SK-N-SH (cell line): ENCODE data around the gene CSKMT. TPM values are rescaled to one million over a fixed set of nuclear protein-coding genes. Genes with fewer than 3 reads are reported as not detected.
A peak's percentile ranks its signal among the peaks of the same experiment; 100 is the strongest.
"Not testable (repeated sequence)": the region's sequence is repeated elsewhere in the genome, so short reads cannot be mapped to it uniquely, and the experiment has no call there.

ENCODE experiments used
- CTCF ChIA-PET: fragments of 300-600, 350-600 bp; formaldehyde crosslinking; extraction: SDS; loops from one replicate; lab custom pipeline; 2021; lab: Yijun Ruan, JAX
- POLR2A ChIA-PET: fragments of 350-600 bp; sonication (Branson Sonifier 250); formaldehyde crosslinking; extraction: SDS; loops from one replicate; lab custom pipeline; 2020; ENCODE audit warnings: antibody characterized with exemption, inconsistent platforms; lab: Yijun Ruan, JAX
- DNase-seq: peaks from one replicate; pipeline ENCODE4 v3.0.0; 2012
- H2AFZ ChIP-seq: fragments of 200-600 bp; sonication (generic); 2 replicates; pipeline ENCODE4 v1.8.1; 2016; ENCODE audit warnings: antibody characterized with exemption, mild to moderate bottlenecking, low read depth
- H3F3A ChIP-seq: fragments of 200-600 bp; sonication (generic); replicated peaks from 2 replicates; pipeline ENCODE3; 2016; ENCODE audit warnings: antibody characterized with exemption, mild to moderate bottlenecking; ENCODE audit not compliant: insufficient read depth
- H3K27ac ChIP-seq, 2 experiments: fragments of 200-500 bp in 1 of 2; fragments of 200-600 bp in 1 of 2; sonication (Bioruptor generic) in 1 of 2; sonication (generic), shearing (Covaris generic) in 1 of 2; 2 replicates each; pipeline versions ENCODE4 v1.5.1 to v1.6.1; 2014 to 2016; ENCODE audit warnings: low read depth in 2 of 2, inconsistent platforms in 1 of 2, low read length in 1 of 2, mild to moderate bottlenecking in 1 of 2, mixed read lengths in 1 of 2
- H3K27me3 ChIP-seq: fragments of 200-600 bp; sonication (generic), shearing (Covaris generic); 2 replicates; pipeline ENCODE4 v1.6.1; 2016; ENCODE audit warnings: mixed run types; ENCODE audit not compliant: insufficient read depth
- H3K36me3 ChIP-seq, 2 experiments: fragments of 200-500 bp in 1 of 2; fragments of 200-600 bp in 1 of 2; sonication (Bioruptor generic) in 1 of 2; sonication (generic) in 1 of 2; replicated peaks in 1 of 2; 2 replicates each; pipeline versions ENCODE3 to v1.5.1; 2014 to 2016; ENCODE audit warnings: low read length in 1 of 2, mild to moderate bottlenecking in 1 of 2; ENCODE audit not compliant: insufficient read depth in 2 of 2, control insufficient read depth in 1 of 2
- H3K4me1 ChIP-seq, 2 experiments: fragments of 200-500 bp in 1 of 2; fragments of 200-600 bp in 1 of 2; sonication (Bioruptor generic) in 1 of 2; sonication (generic), shearing (Covaris generic) in 1 of 2; 2 replicates each; pipeline versions ENCODE4 v1.5.1 to v1.6.1; 2014 to 2016; ENCODE audit warnings: low read depth in 1 of 2, low read length in 1 of 2, mixed run types in 1 of 2; ENCODE audit not compliant: insufficient read depth in 2 of 2, control insufficient read depth in 1 of 2
- H3K4me2 ChIP-seq: fragments of 200-600 bp; sonication (generic), shearing (Covaris generic); 2 replicates; pipeline ENCODE4 v1.6.1; 2017; ENCODE audit warnings: mixed run types
- H3K4me3 ChIP-seq, 2 experiments: fragments of 200-500 bp in 1 of 2; fragments of 200-600 bp in 1 of 2; sonication (Bioruptor generic) in 1 of 2; sonication (generic), shearing (Covaris generic) in 1 of 2; 2 replicates each; pipeline versions ENCODE4 v1.5.1 to v1.8.1; 2014 to 2016; ENCODE audit warnings: low read depth in 2 of 2, inconsistent platforms in 1 of 2, low read length in 1 of 2, mild to moderate bottlenecking in 1 of 2, mixed read lengths in 1 of 2, moderate library complexity in 1 of 2
- H3K79me2 ChIP-seq: fragments of 200-600 bp; sonication (generic); 2 replicates; pipeline ENCODE4 v1.8.1; 2017; ENCODE audit warnings: mild to moderate bottlenecking; ENCODE audit not compliant: insufficient read depth
- H3K9ac ChIP-seq: fragments of 200-600 bp; sonication (generic); 2 replicates; pipeline ENCODE4 v1.6.1; 2017; ENCODE audit warnings: mixed run types
- H3K9me2 ChIP-seq: fragments of 200-600 bp; sonication (generic); 2 replicates; pipeline ENCODE4 v1.6.1; 2017; ENCODE audit warnings: mixed run types
- H3K9me3 ChIP-seq: fragments of 200-600 bp; sonication (generic); 2 replicates; pipeline ENCODE4 v1.6.1; 2017; ENCODE audit warnings: mixed run types, mild to moderate bottlenecking, moderate library complexity
- H4K20me1 ChIP-seq: fragments of 200-600 bp; sonication (generic); 2 replicates; pipeline ENCODE4 v1.6.1; 2017; ENCODE audit warnings: mild to moderate bottlenecking, mixed run types; ENCODE audit not compliant: insufficient read depth
- ELF1 ChIP-seq: IDR thresholded peaks from 2 replicates; pipeline ENCODE4 v1.4.0; 2012
- FOXM1 ChIP-seq: IDR thresholded peaks from 2 replicates; pipeline ENCODE4 v1.4.0; 2012; ENCODE audit warnings: low read depth, mild to moderate bottlenecking
- GABPA ChIP-seq: IDR thresholded peaks from 2 replicates; pipeline ENCODE4 v1.4.0; 2012; ENCODE audit warnings: low read depth, mild to moderate bottlenecking
- IRF3 ChIP-seq: fragments of 150-350 bp; IDR thresholded peaks from 2 replicates; pipeline ENCODE4 v1.6.1; 2016; ENCODE audit warnings: mild to moderate bottlenecking, low read depth, low read length
- JUND ChIP-seq: IDR thresholded peaks from 2 replicates; pipeline ENCODE4 v1.4.0; 2012
- MXI1 ChIP-seq: IDR thresholded peaks from 2 replicates; pipeline ENCODE4 v1.6.1; 2012; ENCODE audit warnings: mild to moderate bottlenecking, low read depth, low read length, improper control_type of control experiment
- NFIC ChIP-seq: IDR thresholded peaks from 2 replicates; pipeline ENCODE4 v1.4.0; 2012; ENCODE audit warnings: borderline replicate concordance
- RXRA ChIP-seq: IDR thresholded peaks from 2 replicates; pipeline ENCODE4 v1.4.0; 2012; ENCODE audit warnings: low read depth, mild to moderate bottlenecking, borderline replicate concordance
- SMC3 ChIP-seq: IDR thresholded peaks from 2 replicates; pipeline ENCODE4 v1.6.1; 2012; ENCODE audit warnings: low read depth, low read length, improper control_type of control experiment
- TAF1 ChIP-seq: IDR thresholded peaks from 2 replicates; pipeline ENCODE4 v1.6.1; 2012; ENCODE audit warnings: low read depth, mild to moderate bottlenecking, low read length, moderate library complexity, borderline replicate concordance
- USF2 ChIP-seq: fragments of 150-350 bp; IDR thresholded peaks from 2 replicates; pipeline ENCODE4 v1.6.1; 2017; ENCODE audit warnings: antibody characterized with exemption, low read length, low read depth, borderline replicate concordance
- YY1 ChIP-seq: IDR thresholded peaks from 2 replicates; pipeline ENCODE4 v1.4.0; 2012; ENCODE audit warnings: low read depth, mild to moderate bottlenecking
- WGBS: methylation state at CpG from one replicate; pipeline ENCODE4 v1.1.6; 2017; ENCODE audit warnings: low lambda C conversion rate; 5-methylcytosine and 5-hydroxymethylcytosine counted together
- polyA plus RNA-seq, 3 experiments: library from polyadenylated mRNA; depleted of rRNA; stranded (reverse); fragments of >200 nt; gene quantifications; 2 replicates each; pipeline ENCODE4 v1.2.3, GENCODE V29; 2012
- TF ChIP-seq, protein P1 (sequence below): IDR thresholded peaks from 2 replicates; pipeline ENCODE4 v1.4.0; 2012; ENCODE audit warnings: low read depth

CSKMT gene
- polyA plus RNA-seq, 1 of the 3 experiments (the other 2 are of a cell fraction): 11.1 TPM

DNA sequence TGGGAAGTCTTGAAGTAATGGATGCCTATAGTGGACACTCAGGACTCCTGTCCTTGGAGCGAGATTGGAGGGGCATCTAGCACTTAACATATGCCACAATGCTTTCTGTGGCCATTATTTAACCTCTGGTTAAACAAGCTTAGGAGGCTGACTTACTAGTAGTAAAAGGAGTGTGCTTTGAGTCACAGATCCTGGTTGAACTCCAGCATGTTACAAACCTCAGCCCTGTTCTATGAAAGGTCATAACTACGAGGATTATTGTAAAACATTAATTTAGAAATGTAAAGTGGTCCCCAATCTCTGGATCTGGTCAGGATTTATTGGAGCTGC, 8.0 kb downstream of the CSKMT start:
- H3K9me2 ChIP-seq: no peaks in the 10 kb centered on the region
- peaks cover 78% of the 10 kb centered on the region for H3K79me2 ChIP-seq
- H4K20me1 ChIP-seq: no peaks in the 10 kb centered on the region
- peak overlapping the region; percentile 68 to 90; a peak in 1 of 4 replicates for H3K4me3 ChIP-seq
- H3F3A ChIP-seq: peaks cover 50% of the 10 kb centered on the region
- peaks cover 23 to 31% of the 10 kb centered on the region in 2 experiments; a peak in 3 of 4 replicates for H3K4me1 ChIP-seq
- no peak overlapping the region for H3K9ac ChIP-seq
- POLR2A ChIA-PET: interaction anchor here (1.4 to 2.4 kb wide), 2 partner anchors 8 to 60 kb away, joined by 5 to 12 read pairs; partner anchors contain the start of genes C11orf98, CSKMT and ROM1
- no peaks in the 10 kb centered on the region for H3K9me3 ChIP-seq
- no peaks in the 10 kb centered on the region for H3K27me3 ChIP-seq
- CTCF ChIA-PET: interaction anchor here (1.0 to 2.0 kb wide), 5 partner anchors 17 to 208 kb away, joined by 3 to 6 read pairs (median 4); partner anchors contain the start of genes LRRN4CL and SLC3A2
- peaks cover 19 to 26% of the 10 kb centered on the region in 2 experiments for H3K36me3 ChIP-seq
- H2AFZ ChIP-seq: no peak overlapping the region
- 87% methylated on average over 2 of the region's 2 CpGs for WGBS
- TF ChIP-seq, protein P1, sequence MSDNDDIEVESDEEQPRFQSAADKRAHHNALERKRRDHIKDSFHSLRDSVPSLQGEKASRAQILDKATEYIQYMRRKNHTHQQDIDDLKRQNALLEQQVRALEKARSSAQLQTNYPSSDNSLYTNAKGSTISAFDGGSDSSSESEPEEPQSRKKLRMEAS: no peak
- TF ChIP-seq USF2 (no peak), NFIC (no peak), SMC3 (no peak), MXI1 (no peak), TAF1 (no peak), FOXM1 (no peak), RXRA (no peak), YY1 (no peak), GABPA (no peak), ELF1 (no peak), JUND (no peak), IRF3 (no peak)
- H3K27ac ChIP-seq: peak overlapping the region in 1 of 2 experiments; percentile 80; a peak in 1 of 4 replicates
- no peak for DNase-seq
- peak overlapping the region; percentile 97 for H3K4me2 ChIP-seq

GRCh38 chr11:62675415-62675814, 10.3 kb downstream of the CSKMT start:
- peaks cover 18 to 24% of the 10 kb centered on the region in 2 experiments; a peak in 3 of 4 replicates for H3K4me1 ChIP-seq
- H3K36me3 ChIP-seq: peaks cover 19 to 26% of the 10 kb centered on the region in 2 experiments
- not testable (repeated sequence) for H3K27me3 ChIP-seq, H4K20me1 ChIP-seq, H2AFZ ChIP-seq, H3K27ac ChIP-seq, H3K4me2 ChIP-seq, H3K4me3 ChIP-seq, DNase-seq, H3K9me2 ChIP-seq, H3K9ac ChIP-seq, H3K9me3 ChIP-seq
- ChIA-PET CTCF (interaction anchor here (1.3 kb wide), 1 partner anchor 50 kb away, joined by 3 read pairs; no protein-coding TSS in a partner anchor), POLR2A (interaction anchor here (2.6 kb wide), 1 partner anchor 10 kb away, joined by 13 read pairs; the partner anchor contains the start of genes C11orf98 and CSKMT)
- H3K79me2 ChIP-seq: peaks cover 80% of the 10 kb centered on the region
- 93% methylated on average over 10 of the region's 10 CpGs for WGBS
- peaks cover 44% of the 10 kb centered on the region for H3F3A ChIP-seq
